Kidney (tissue), 14 donors: ENCODE data around the gene BIK. TPM values are rescaled to one million over a fixed set of nuclear protein-coding genes. Genes with fewer than 3 reads are reported as not detected.
A peak's percentile ranks its signal among the peaks of the same experiment; 100 is the strongest.

Source experiments
- DNase-seq, 5 donors: peaks; one replicate each; pipeline ENCODE4 v3.0.0-alpha.2; 2013 to 2020
- FAIRE-seq: peaks from 2 replicates; lab custom pipeline; 2012; peaks lifted over from hg19 to GRCh38; lab: Jason Lieb, UNC
- H3K27ac ChIP-seq, 2 donors: one replicate each; pipeline ENCODE4 v1.7.0; 2013; ENCODE audit warnings: low read depth in 2 of 2, low read length in 2 of 2, inconsistent platforms in 1 of 2
- H3K27me3 ChIP-seq: one replicate; pipeline ENCODE4 v1.7.1; 2013; ENCODE audit warnings: low read length, inconsistent platforms; ENCODE audit not compliant: control insufficient read depth, insufficient read depth
- H3K36me3 ChIP-seq, 3 donors: one replicate each; pipeline versions ENCODE4 v1.7.0 to v1.7.1; 2013; ENCODE audit warnings: low read length in 3 of 3, control low read depth in 1 of 3, inconsistent platforms in 1 of 3; ENCODE audit not compliant: insufficient read depth in 3 of 3, control insufficient read depth in 2 of 3
- H3K4me1 ChIP-seq, 3 donors: one replicate each; pipeline versions ENCODE4 v1.7.0 to v1.7.1; 2013; ENCODE audit warnings: low read length in 3 of 3, inconsistent platforms in 1 of 3, low read depth in 1 of 3; ENCODE audit not compliant: control insufficient read depth in 2 of 3, insufficient read depth in 2 of 3
- H3K4me3 ChIP-seq, 3 donors: one replicate each; pipeline versions ENCODE4 v1.7.0 to v1.8.1; 2013; ENCODE audit warnings: low read length in 3 of 3, control low read depth in 1 of 3, inconsistent platforms in 1 of 3
- H3K9ac ChIP-seq, 3 donors: one replicate each; pipeline versions ENCODE4 v1.7.0 to v1.7.1; 2013; ENCODE audit warnings: low read length in 3 of 3, control low read depth in 1 of 3, inconsistent platforms in 1 of 3
- H3K9me3 ChIP-seq, 3 donors: one replicate each; pipeline versions ENCODE4 v1.7.0 to v1.7.1; 2013; ENCODE audit warnings: low read length in 3 of 3, control low read depth in 1 of 3, inconsistent platforms in 1 of 3; ENCODE audit not compliant: control insufficient read depth in 2 of 3, insufficient read depth in 1 of 3
- CTCF ChIP-seq: IDR thresholded peaks from 3 replicates; pipeline ENCODE4 v1.5.1; 2012; ENCODE audit warnings: mild to moderate bottlenecking, moderate library complexity, borderline replicate concordance; ENCODE audit not compliant: insufficient read depth; ENCODE audit errors: extremely low read depth
- intact Hi-C: fragments of 100-400 bp; cut with DNase I; formaldehyde crosslinking; loops from one replicate; pipeline ENCODE4 v1.11.1; 2022
- polyA plus RNA-seq: library from polyadenylated mRNA; stranded (reverse); fragments of 350-450 nt; fragmentation: Illumina TruSeq; extraction: RNeasy Lipid Tissue Mini Kit (QIAGEN cat#74804); gene quantifications from one replicate; pipeline ENCODE4 v1.2.3, GENCODE V29; 2014; ENCODE audit warnings: low read depth, low replicate concordance; ENCODE audit not compliant: insufficient read depth
- total RNA-seq: library from RNA; stranded (reverse); fragmentation: NEBNext Ultra II Directional; extraction: Animal tissue kit (Norgen Biotek cat#: 25700); gene quantifications from one replicate; pipeline ENCODE4 v1.2.1, GENCODE V29; 2021
- donor health status: control.
- donor health status: control.
- donor health status: control.
- donor health status: control.
- donor health status: control.
- donor health status: DM: yes; HTN: yes; CAD: no.
- donor health status: Normal renal cell carcinoma (clear cell type).

BIK gene
- total and polyA plus RNA-seq, 2 donors from 2014 or later = 4.7 to 4.8 TPM

GRCh38 chr22:43168471-43169309 is 58.1 kb downstream of the BIK start:
- peaks cover 0 to 6% (median 0%) of the 10 kb centered on the region in 3 donors for H3K4me1 ChIP-seq
- TF ChIP-seq CTCF = no peak
- no peak for DNase-seq
- no peaks in the 10 kb centered on the region for H3K27me3 ChIP-seq
- no peak overlapping the region for H3K9ac ChIP-seq
- intact Hi-C loops = no loop called here
- no peak overlapping the region for H3K27ac ChIP-seq
- H3K9me3 ChIP-seq = no peaks in the 10 kb centered on the region
- H3K4me3 ChIP-seq = no peak overlapping the region
- peaks cover 0 to 13% (median 4%) of the 10 kb centered on the region in 3 donors for H3K36me3 ChIP-seq
- FAIRE-seq = no peak

- FAIRE-seq (no peak), DNase-seq (peak in 1 of 5 donors; percentile 59)
- TF ChIP-seq CTCF = no peak
- Histone ChIP-seq H3K9ac (no peak overlapping the region), H3K4me3 (no peak overlapping the region), H3K27ac (no peak overlapping the region), H3K36me3 (peaks cover 0 to 13% (median 4%) of the 10 kb centered on the region in 3 donors), H3K9me3 (no peaks in the 10 kb centered on the region), H3K4me1 (peaks cover 0 to 5% (median 0%) of the 10 kb centered on the region in 3 donors), H3K27me3 (no peaks in the 10 kb centered on the region)
- intact Hi-C loops = no loop called here
Measured at GRCh38 chr22:43169310-43170130, 59.0 kb downstream of the BIK start.

GRCh38 chr22:43170131-43170480 is 59.6 kb downstream of the BIK start:
- Histone ChIP-seq H3K4me3 (no peak overlapping the region), H3K9me3 (no peaks in the 10 kb centered on the region), H3K27me3 (no peaks in the 10 kb centered on the region), H3K36me3 (peaks cover 0 to 13% (median 4%) of the 10 kb centered on the region in 3 donors), H3K4me1 (peaks cover 0 to 2% (median 0%) of the 10 kb centered on the region in 3 donors), H3K9ac (no peak overlapping the region), H3K27ac (no peak overlapping the region)
- DNase-seq (peak in 1 of 5 donors; percentile 61), FAIRE-seq (no peak)
- TF ChIP-seq CTCF = no peak
- intact Hi-C loops = no loop called here
